ENCODE results near the gene AREL1.

Gene AREL1

DNA sequence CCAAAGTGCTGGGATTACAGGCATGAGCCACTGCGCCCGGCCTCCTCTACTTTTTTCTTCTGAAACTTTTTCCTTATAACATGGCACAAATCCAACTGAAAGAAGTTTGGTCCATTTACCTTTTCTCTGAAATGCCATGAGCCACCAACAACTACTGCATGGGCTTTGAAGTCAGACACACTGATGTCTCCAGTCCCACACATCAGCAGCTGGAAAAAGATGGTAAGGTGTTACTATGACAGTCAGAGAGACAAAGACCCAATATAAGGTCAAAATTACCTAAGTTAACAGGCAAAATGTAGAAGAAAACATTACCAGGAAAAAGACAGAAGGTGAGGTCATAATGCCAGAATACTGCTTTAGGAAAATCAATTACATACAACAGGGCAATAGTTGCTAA, 48.2 kb downstream of the AREL1 start:
- DNase-seq: no peak
- in situ Hi-C loops (cut with MboI; ENCODE audit: low pct_unique_long_range_greater_than_20kb, low sequenced_read_pairs): no loop called here

DNA sequence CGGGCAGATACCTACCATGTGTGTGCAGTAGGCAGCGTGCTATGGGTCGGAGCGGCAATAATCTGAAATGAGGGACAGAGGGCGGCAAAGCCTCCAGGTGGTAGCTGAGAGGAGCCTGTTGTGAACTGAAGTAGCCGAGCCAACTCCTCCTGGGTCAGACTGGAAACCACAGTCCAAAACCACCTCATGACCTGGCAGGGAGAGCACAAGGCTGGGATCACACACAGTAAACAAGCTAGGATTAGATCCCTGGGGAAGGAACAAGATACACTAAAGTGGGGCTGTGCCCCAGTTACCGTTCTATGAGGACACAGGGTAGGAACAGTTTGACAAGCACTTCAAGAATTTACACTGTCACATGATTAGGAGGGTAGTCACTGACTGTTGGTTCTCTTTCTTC, 49.0 kb downstream of the AREL1 start:
- no peak for DNase-seq
- in situ Hi-C loops (cut with MboI; ENCODE audit: low pct_unique_long_range_greater_than_20kb, low sequenced_read_pairs): no loop called here

- in situ Hi-C loops (cut with MboI; ENCODE audit: low pct_unique_long_range_greater_than_20kb, low sequenced_read_pairs): no loop called here
- no peak for DNase-seq
Measured at GRCh38 chr14:74661726-74662450, 51.0 kb downstream of the AREL1 start.

DNA sequence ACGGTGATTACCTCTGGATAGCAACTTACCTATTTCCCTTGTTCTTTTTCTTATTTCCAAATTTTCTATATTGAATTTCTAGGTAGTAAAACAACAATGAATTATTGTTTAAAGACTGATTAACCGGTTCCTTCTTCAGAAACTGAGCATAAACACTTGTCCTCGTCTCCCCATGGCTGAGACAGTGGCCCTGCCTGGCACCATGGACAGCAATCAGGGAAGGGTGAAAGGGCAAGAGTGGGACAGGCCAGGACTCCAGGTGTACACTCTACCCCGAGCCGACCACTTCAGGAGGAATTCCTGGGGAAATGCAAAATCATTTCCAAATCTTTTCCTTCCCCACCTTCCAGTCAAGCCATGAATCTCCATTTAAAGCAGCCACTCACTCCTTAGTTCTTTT, 52.0 kb downstream of the AREL1 start:
- no peak for DNase-seq
- in situ Hi-C loops (cut with MboI; ENCODE audit: low pct_unique_long_range_greater_than_20kb, low sequenced_read_pairs): no loop called here

DNA sequence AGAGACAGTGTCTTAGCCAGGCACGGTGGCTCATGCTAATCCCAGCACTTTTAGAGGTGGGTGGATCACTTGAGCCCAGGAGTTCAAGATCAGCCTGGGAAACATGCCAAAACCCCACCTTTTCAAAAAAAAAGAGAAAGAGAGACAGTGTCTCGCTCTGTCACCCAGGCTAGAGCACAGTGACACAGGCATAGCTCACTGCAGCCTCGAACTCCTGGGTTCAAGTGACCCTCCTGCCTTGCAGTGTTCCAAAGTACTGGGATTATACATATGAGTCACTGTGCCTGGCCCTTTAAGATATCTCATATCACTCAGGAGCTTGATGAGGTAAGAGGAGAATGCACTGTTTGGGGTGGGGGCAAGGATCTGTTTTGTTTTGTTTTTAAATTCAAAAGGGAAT, 52.7 kb downstream of the AREL1 start:
- in situ Hi-C loops (cut with MboI; ENCODE audit: low pct_unique_long_range_greater_than_20kb, low sequenced_read_pairs): no loop called here
- DNase-seq: no peak

DNA sequence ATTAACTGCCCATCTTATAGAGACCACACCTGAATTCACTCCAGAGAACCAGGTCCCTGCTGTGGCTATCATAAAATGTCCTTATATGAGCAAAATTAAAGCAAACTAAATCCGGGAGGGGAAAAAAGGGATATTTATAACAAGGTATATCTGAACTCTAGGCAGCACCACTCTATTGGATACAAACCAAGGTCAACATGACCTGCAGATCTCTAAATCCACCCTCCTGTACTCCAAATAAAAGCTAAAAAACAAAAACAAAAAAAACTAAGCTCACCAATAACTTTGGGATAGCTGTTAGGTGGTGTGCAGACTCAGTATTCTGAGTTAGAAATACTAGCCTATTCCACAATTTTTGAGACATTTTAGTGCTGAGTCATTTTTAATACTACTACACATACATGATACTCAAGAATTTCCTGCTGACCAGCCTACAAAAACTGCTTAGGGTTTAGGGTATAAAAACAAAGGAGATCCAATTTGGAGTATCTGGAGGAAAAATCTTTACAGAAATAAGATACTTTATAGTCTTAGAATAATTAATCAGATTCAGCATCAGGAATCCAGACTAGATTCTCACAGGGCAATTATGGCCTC, 54.2 kb downstream of the AREL1 start:
- in situ Hi-C loops (cut with MboI; ENCODE audit: low pct_unique_long_range_greater_than_20kb, low sequenced_read_pairs): no loop called here
- DNase-seq: no peak

DNA sequence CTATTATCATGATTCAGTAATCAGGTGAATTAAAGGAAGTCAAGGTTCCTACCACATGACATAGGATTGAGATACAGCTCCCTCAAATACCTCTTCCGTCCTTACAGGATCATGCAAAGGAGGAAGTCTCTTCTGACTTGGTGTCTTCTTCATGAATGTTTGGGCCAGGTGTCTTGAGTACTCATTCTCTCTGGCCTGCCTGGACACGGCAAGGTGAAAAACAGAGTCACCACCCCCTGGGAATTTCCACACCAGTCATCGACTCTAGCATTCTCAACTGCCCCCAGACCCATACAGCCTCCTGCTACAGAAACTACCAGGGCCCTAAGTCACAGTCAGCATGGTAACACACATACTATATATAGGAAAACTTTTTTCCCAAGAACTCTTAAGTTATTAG, 55.9 kb downstream of the AREL1 start:
- in situ Hi-C loops (cut with MboI; ENCODE audit: low pct_unique_long_range_greater_than_20kb, low sequenced_read_pairs): no loop called here
- no peak for DNase-seq

GRCh38 chr14:74655599-74656395, 57.1 kb downstream of the AREL1 start:
- DNase-seq: no peak
- in situ Hi-C loops (cut with MboI; ENCODE audit: low pct_unique_long_range_greater_than_20kb, low sequenced_read_pairs): no loop called here

- DNase-seq: no peak
- in situ Hi-C loops (cut with MboI; ENCODE audit: low pct_unique_long_range_greater_than_20kb, low sequenced_read_pairs): no loop called here
Measured at GRCh38 chr14:74654931-74655330, 57.9 kb downstream of the AREL1 start.

- DNase-seq: no peak
- in situ Hi-C loops (cut with MboI; ENCODE audit: low pct_unique_long_range_greater_than_20kb, low sequenced_read_pairs): no loop called here
Measured at GRCh38 chr14:74653386-74654138, 59.3 kb downstream of the AREL1 start.

DNA sequence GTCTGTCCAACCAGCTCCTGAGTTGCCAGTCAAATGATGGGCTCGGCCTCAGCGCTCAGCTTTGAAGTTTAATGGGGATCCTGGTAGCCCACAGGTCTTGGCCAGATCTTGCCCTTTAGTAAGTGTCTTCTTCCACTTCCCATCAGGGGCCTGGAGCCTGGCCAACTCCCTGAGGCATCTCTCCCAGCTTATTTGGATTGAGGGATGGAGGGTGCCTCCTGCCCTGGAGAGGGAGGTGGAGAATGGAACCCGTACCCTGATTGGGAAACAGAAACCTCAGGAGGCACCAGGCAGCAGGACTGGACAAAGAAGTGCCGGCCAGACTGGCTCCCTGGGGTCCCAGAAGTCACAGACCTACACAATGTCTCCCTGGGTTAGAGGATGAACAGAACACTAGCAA, 60.3 kb downstream of the AREL1 start:
- in situ Hi-C loops (cut with MboI; ENCODE audit: low pct_unique_long_range_greater_than_20kb, low sequenced_read_pairs): no loop called here
- no peak for DNase-seq

- in situ Hi-C loops (cut with MboI; ENCODE audit: low pct_unique_long_range_greater_than_20kb, low sequenced_read_pairs): no loop called here
- DNase-seq: no peak
Measured at GRCh38 chr14:74650927-74651686, 61.8 kb downstream of the AREL1 start.

DNA sequence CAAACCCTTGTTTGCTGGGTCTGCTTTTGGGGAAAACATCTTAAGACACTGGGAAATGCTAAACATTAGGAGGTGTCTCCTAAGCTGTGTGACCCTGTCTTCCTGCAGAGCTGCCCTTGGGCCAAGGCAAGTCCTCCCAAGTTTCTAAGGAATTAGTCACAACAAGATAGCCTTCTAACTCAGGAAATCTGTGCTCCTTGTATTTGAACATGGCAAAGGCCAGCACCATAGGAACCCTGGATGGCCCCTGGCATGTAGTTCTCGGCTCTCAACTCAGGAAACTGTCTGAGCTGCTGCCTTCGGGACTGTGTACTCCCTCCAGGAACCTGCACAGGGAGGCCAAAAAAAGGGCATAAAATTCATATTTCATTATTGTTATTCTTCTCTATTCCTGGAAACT, 63.2 kb downstream of the AREL1 start:
- DNase-seq: no peak
- in situ Hi-C loops (cut with MboI; ENCODE audit: low pct_unique_long_range_greater_than_20kb, low sequenced_read_pairs): no loop called here

DNA sequence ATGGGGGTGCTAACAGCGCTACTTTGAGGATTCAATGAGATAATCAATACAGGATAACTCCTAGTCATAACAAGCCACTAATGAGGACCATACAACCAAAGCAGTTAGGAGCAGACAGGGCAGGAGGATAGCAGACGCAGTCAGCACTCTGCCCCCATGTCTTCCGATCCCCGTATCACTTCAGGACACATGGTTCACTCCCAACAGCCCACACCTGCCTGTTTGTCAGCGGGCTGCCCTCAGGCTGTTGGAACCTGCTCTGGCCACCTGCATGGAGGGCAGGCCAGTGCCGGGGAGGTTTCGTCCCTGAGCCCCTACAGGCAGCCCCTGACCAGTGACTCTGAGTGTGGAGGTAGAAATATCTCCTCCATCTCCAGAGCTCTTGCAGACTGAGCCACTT, 63.7 kb downstream of the AREL1 start:
- in situ Hi-C loops (cut with MboI; ENCODE audit: low pct_unique_long_range_greater_than_20kb, low sequenced_read_pairs): no loop called here
- no peak for DNase-seq

- no peak for DNase-seq
- in situ Hi-C loops (cut with MboI; ENCODE audit: low pct_unique_long_range_greater_than_20kb, low sequenced_read_pairs): no loop called here
Measured at GRCh38 chr14:74648601-74649000, 64.3 kb downstream of the AREL1 start.

- peak; percentile 51 for DNase-seq
- in situ Hi-C loops (cut with MboI; ENCODE audit: low pct_unique_long_range_greater_than_20kb, low sequenced_read_pairs): no loop called here
Measured at GRCh38 chr14:74647678-74648461, 65.0 kb downstream of the AREL1 start.

DNA sequence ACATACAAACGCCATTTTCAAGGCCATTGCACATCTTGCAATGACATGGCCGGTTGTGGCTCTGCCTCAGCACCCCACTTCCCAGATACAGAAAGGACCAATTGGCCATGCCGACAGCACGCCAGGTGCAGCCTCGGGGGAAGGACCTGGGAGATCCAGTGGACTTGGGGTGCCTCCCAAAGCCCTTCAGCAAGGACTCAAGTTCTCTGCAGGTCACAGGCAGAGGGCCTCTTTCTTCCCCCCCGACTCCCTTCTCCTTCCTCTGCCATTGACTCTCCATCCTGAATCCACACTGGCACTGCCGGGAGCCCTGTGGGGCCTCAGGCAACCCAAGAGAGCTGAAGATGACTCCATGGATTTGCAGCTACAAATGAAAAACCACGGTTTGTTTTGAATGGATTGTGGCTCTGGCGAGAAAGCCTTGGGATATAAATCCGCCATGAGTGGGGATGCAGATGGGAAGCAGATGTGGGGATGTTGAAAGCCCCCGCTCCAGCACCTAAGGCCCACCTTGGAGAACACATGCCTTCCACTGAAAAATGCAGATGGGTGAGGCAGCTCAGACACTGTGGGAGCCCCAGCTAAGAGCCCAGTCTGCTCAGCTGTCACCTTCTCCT, 65.7 kb downstream of the AREL1 start:
- DNase-seq: no peak
- in situ Hi-C loops (cut with MboI; ENCODE audit: low pct_unique_long_range_greater_than_20kb, low sequenced_read_pairs): no loop called here

Data from KBM-7 (cell line).